Measurements from ENCODE around the gene MEIS1.

The MEIS1 gene

GRCh38 chr2:66431846-66432587, 2.9 kb upstream of the MEIS1 start:
- peak overlapping the region; percentile 83 for H3K4me3 ChIP-seq (replicated peaks; ENCODE audit: low read depth, low read length)
- TF ChIP-seq, protein P1, sequence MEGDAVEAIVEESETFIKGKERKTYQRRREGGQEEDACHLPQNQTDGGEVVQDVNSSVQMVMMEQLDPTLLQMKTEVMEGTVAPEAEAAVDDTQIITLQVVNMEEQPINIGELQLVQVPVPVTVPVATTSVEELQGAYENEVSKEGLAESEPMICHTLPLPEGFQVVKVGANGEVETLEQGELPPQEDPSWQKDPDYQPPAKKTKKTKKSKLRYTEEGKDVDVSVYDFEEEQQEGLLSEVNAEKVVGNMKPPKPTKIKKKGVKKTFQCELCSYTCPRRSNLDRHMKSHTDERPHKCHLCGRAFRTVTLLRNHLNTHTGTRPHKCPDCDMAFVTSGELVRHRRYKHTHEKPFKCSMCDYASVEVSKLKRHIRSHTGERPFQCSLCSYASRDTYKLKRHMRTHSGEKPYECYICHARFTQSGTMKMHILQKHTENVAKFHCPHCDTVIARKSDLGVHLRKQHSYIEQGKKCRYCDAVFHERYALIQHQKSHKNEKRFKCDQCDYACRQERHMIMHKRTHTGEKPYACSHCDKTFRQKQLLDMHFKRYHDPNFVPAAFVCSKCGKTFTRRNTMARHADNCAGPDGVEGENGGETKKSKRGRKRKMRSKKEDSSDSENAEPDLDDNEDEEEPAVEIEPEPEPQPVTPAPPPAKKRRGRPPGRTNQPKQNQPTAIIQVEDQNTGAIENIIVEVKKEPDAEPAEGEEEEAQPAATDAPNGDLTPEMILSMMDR (IDR thresholded peaks at IDR 0.05; ENCODE audit: low read depth, low read length, missing control alignments), result no peak
- no peak for DNase-seq (ENCODE audit: extremely low read depth, low read depth)

GRCh38 chr2:66432801-66433694, 1.9 kb upstream of the MEIS1 start:
- DNase-seq (ENCODE audit: extremely low read depth, low read depth), result peak; percentile 90
- TF ChIP-seq, protein P1 (IDR thresholded peaks at IDR 0.05; ENCODE audit: low read depth, low read length, missing control alignments), result no peak
- H3K4me3 ChIP-seq (replicated peaks; ENCODE audit: low read depth, low read length), result peak overlapping the region; percentile 83

DNA sequence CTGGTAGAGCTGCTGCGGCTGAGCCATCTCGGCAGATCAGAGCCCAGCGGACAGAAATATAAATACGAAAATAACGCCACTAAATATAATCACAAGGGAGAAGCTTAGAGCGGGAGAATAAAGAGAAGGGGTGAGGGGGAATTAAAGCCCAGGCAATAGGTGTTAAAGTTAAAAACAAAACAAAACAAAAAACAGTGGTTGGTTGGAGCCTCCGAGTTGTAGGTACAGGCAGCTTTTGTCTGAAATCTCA, 1.3 kb upstream of the MEIS1 start:
- TF ChIP-seq, protein P1 (IDR thresholded peaks at IDR 0.05; ENCODE audit: low read depth, low read length, missing control alignments), result no peak
- no peak for DNase-seq (ENCODE audit: extremely low read depth, low read depth)
- H3K4me3 ChIP-seq (replicated peaks; ENCODE audit: low read depth, low read length), result peak overlapping the region; percentile 83

DNA sequence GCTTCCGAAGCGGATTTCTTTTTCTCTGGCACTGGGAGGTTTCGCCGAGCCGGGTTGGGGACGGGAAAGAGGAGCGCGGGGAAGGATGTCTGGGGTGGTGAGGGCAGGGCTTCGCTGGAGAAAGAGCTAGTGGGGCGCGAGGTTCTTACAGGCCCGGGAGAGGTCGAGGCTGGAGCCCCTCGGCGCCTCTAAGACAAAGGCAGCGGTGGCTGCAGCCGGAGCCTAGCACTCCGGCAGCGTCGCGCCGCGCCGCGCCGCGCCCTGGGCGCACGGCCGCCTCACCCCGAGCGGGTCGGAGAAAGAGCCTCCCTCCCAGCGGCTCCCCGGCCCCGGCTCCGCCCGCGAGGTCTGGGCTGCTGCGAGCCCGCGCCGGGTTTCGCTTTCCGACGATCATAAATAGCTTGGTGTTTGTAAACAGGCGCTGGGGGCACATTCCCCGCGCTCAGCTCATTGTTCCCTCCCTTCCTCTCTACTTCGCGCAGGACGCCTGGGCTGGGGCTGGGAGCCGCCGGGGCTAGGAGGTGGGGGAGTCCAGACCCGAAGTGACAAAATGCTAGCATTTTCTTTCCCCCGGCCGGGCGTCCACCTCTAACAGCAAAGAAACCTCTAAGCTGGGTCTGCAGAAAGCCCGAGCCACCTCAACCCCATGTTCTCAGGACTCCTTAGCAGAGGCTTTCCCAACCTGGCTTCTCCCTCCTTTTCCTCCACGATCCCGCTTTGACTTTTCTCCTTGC, 813 bp upstream of the MEIS1 start:
- TF ChIP-seq, protein P1 (IDR thresholded peaks at IDR 0.05; ENCODE audit: low read depth, low read length, missing control alignments), result no peak
- no peak for DNase-seq (ENCODE audit: extremely low read depth, low read depth)
- peak overlapping the region; percentile 83 for H3K4me3 ChIP-seq (replicated peaks; ENCODE audit: low read depth, low read length)

- TF ChIP-seq, protein P1 (IDR thresholded peaks at IDR 0.05; ENCODE audit: low read depth, low read length, missing control alignments), result no peak
- H3K4me3 ChIP-seq (replicated peaks; ENCODE audit: low read depth, low read length), result peak overlapping the region; percentile 83
- DNase-seq (ENCODE audit: extremely low read depth, low read depth), result no peak
Measured at GRCh38 chr2:66435549-66435875, 587 bp downstream of the MEIS1 start.

- H3K4me3 ChIP-seq (replicated peaks; ENCODE audit: low read depth, low read length), result peak overlapping the region; percentile 83
- TF ChIP-seq, protein P1 (IDR thresholded peaks at IDR 0.05; ENCODE audit: low read depth, low read length, missing control alignments), result no peak
Measured at GRCh38 chr2:66435963-66436362, 1.0 kb downstream of the MEIS1 start.

More at GRCh38 chr2:66435963-66436362, 1.0 kb downstream of the MEIS1 start:
- DNase-seq (ENCODE audit: extremely low read depth, low read depth), result no peak
